ENCODE data around the gene CSNK2B.
"Not testable (repeated sequence)": the region's sequence is repeated elsewhere in the genome, so short reads cannot be mapped to it uniquely, and the experiment has no call there.

Gene CSNK2B

GRCh38 chr6:31705931-31706330 is 40.1 kb downstream of the CSNK2B start:
- no peak for TF ChIP-seq ELF4 (IDR thresholded peaks at IDR 0.05)
- TF ChIP-seq FOXA1 (IDR thresholded peaks at IDR 0.05), result no peak
- no peak for TF ChIP-seq FOXM1 (IDR thresholded peaks at IDR 0.05; ENCODE audit: borderline replicate concordance)
- TF ChIP-seq NFRKB (IDR thresholded peaks at IDR 0.05), result no peak
- no peak for TF ChIP-seq HDGF (IDR thresholded peaks at IDR 0.05; ENCODE audit: borderline replicate concordance)
- POLR2A ChIA-PET, result interaction anchor here (0.9 kb wide), 2 partner anchors 9 to 29 kb away, joined by 3 read pairs; partner anchors contain the start of gene LY6G6D
- no peak for DNase-seq (ENCODE audit: extremely low spot score)
- CTCF ChIA-PET, result no interaction called here

GRCh38 chr6:31706599-31706998 is 40.7 kb downstream of the CSNK2B start, which contains the start of gene LY6G6F:
LY6G6F (plus strand) TSS chr6:31706866; CDS start chr6:31706907, 41 bp downstream.
- no peak for DNase-seq (ENCODE audit: extremely low spot score)
- ChIA-PET CTCF (no interaction called here), POLR2A (interaction anchor here (0.7 to 0.9 kb wide), 3 partner anchors 8 to 29 kb away, joined by 3 read pairs; partner anchors contain the start of gene LY6G6D)
- no peak for TF ChIP-seq BHLHE40 (IDR thresholded peaks at IDR 0.05; ENCODE audit: borderline replicate concordance)
- no peak for TF ChIP-seq HDGF (IDR thresholded peaks at IDR 0.05; ENCODE audit: borderline replicate concordance)
- TF ChIP-seq FOXA1 (IDR thresholded peaks at IDR 0.05), result no peak
- TF ChIP-seq SP1 (IDR thresholded peaks at IDR 0.05), result no peak
- no peak for TF ChIP-seq TARDBP (IDR thresholded peaks at IDR 0.05)
- TF ChIP-seq ARNT (IDR thresholded peaks at IDR 0.05), result no peak
- TF ChIP-seq NFRKB (IDR thresholded peaks at IDR 0.05), result no peak
- no peak for TF ChIP-seq PKNOX1 (IDR thresholded peaks at IDR 0.05)
- no peak for TF ChIP-seq ELF4 (IDR thresholded peaks at IDR 0.05)
- TF ChIP-seq L3MBTL2 (conservative IDR thresholded peaks at IDR 0.05), result no peak
- no peak for TF ChIP-seq ZNF384 (IDR thresholded peaks at IDR 0.05)
- TF ChIP-seq CTBP1 (IDR thresholded peaks at IDR 0.05; ENCODE audit: borderline replicate concordance), result no peak
- no peak for TF ChIP-seq FOXM1 (IDR thresholded peaks at IDR 0.05; ENCODE audit: borderline replicate concordance)
- TF ChIP-seq SUZ12 (IDR thresholded peaks at IDR 0.05), result no peak
- no peak for TF ChIP-seq LEF1 (IDR thresholded peaks at IDR 0.05; ENCODE audit: borderline replicate concordance)
- TF ChIP-seq FOXK2 (IDR thresholded peaks at IDR 0.05), result no peak

- CTCF ChIA-PET, result no interaction called here
- TF ChIP-seq SUZ12 (IDR thresholded peaks at IDR 0.05) (no peak), SP1 (IDR thresholded peaks at IDR 0.05) (no peak), LEF1 (IDR thresholded peaks at IDR 0.05; ENCODE audit: borderline replicate concordance) (no peak), NFRKB (IDR thresholded peaks at IDR 0.05) (no peak), FOXK2 (IDR thresholded peaks at IDR 0.05) (no peak), FOXM1 (IDR thresholded peaks at IDR 0.05; ENCODE audit: borderline replicate concordance) (no peak), HDGF (IDR thresholded peaks at IDR 0.05; ENCODE audit: borderline replicate concordance) (no peak), CTBP1 (IDR thresholded peaks at IDR 0.05; ENCODE audit: borderline replicate concordance) (no peak), ARNT (IDR thresholded peaks at IDR 0.05) (no peak), TARDBP (IDR thresholded peaks at IDR 0.05) (no peak), PKNOX1 (IDR thresholded peaks at IDR 0.05) (no peak)
- DNase-seq (ENCODE audit: extremely low spot score), result no peak
- POLR2A ChIA-PET, result no interaction called here
Measured at GRCh38 chr6:31707701-31708100, 41.8 kb downstream of the CSNK2B start.

GRCh38 chr6:31708224-31708623 is 42.3 kb downstream of the CSNK2B start:
- DNase-seq (ENCODE audit: extremely low spot score), result no peak
- ChIA-PET CTCF (no interaction called here), POLR2A (no interaction called here)
- TF ChIP-seq NFRKB (IDR thresholded peaks at IDR 0.05), result no peak
- TF ChIP-seq HDGF (IDR thresholded peaks at IDR 0.05; ENCODE audit: borderline replicate concordance), result no peak
- TF ChIP-seq L3MBTL2 (conservative IDR thresholded peaks at IDR 0.05), result no peak
- no peak for TF ChIP-seq ELF4 (IDR thresholded peaks at IDR 0.05)
- TF ChIP-seq BHLHE40 (IDR thresholded peaks at IDR 0.05; ENCODE audit: borderline replicate concordance), result no peak
- no peak for TF ChIP-seq SUZ12 (IDR thresholded peaks at IDR 0.05)
- no peak for TF ChIP-seq SP1 (IDR thresholded peaks at IDR 0.05)
- no peak for TF ChIP-seq ARNT (IDR thresholded peaks at IDR 0.05)
- TF ChIP-seq LEF1 (IDR thresholded peaks at IDR 0.05; ENCODE audit: borderline replicate concordance), result no peak
- TF ChIP-seq FOXK2 (IDR thresholded peaks at IDR 0.05), result no peak
- TF ChIP-seq TARDBP (IDR thresholded peaks at IDR 0.05), result no peak
- TF ChIP-seq FOXM1 (IDR thresholded peaks at IDR 0.05; ENCODE audit: borderline replicate concordance), result no peak
- no peak for TF ChIP-seq ZNF384 (IDR thresholded peaks at IDR 0.05)
- TF ChIP-seq FOXA1 (IDR thresholded peaks at IDR 0.05), result no peak
- no peak for TF ChIP-seq PKNOX1 (IDR thresholded peaks at IDR 0.05)
- no peak for TF ChIP-seq CTBP1 (IDR thresholded peaks at IDR 0.05; ENCODE audit: borderline replicate concordance)

- CTCF ChIA-PET, result interaction anchor here (0.7 kb wide), 1 partner anchor 133 kb away, joined by 3 read pairs; no protein-coding TSS in a partner anchor
Measured at GRCh38 chr6:31709157-31709556, 43.3 kb downstream of the CSNK2B start.

GRCh38 chr6:31710523-31711219 is 44.8 kb downstream of the CSNK2B start:
- ChIA-PET CTCF (interaction anchor here (0.7 kb wide), 1 partner anchor 169 kb away, joined by 4 read pairs; no protein-coding TSS in a partner anchor), POLR2A (interaction anchor here (0.9 to 5.2 kb wide), 3 partner anchors 7 to 104 kb away, joined by 3 to 43 read pairs (median 4); partner anchors contain the start of genes ABHD16A, DDAH2, HSPA1A and HSPA1L)
- TF ChIP-seq CTBP1 (IDR thresholded peaks at IDR 0.05; ENCODE audit: borderline replicate concordance) (no peak), FOXA1 (IDR thresholded peaks at IDR 0.05) (no peak), NFRKB (IDR thresholded peaks at IDR 0.05) (no peak), ARNT (IDR thresholded peaks at IDR 0.05) (no peak)
- DNase-seq (ENCODE audit: extremely low spot score), result no peak

More at GRCh38 chr6:31709157-31709556, 43.3 kb downstream of the CSNK2B start:
- POLR2A ChIA-PET; DNase-seq (ENCODE audit: extremely low spot score): not testable (repeated sequence)
